HFFc6 (cell line): ENCODE data around the gene GGA3. TPM values are rescaled to one million over a fixed set of nuclear protein-coding genes. Genes with fewer than 3 reads are reported as not detected.
A peak's percentile ranks its signal among the peaks of the same experiment; 100 is the strongest.
"Not testable (repeated sequence)": the region's sequence is repeated elsewhere in the genome, so short reads cannot be mapped to it uniquely, and the experiment has no call there.

Source experiments
- DNase-seq: peaks from one replicate; pipeline ENCODE4 v3.0.0-alpha.2; 2018
- H3K27ac Mint-ChIP-seq: 2 replicates; pipeline ENCODE4 v1.8.0; 2020; ENCODE audit warnings: mild to moderate bottlenecking, mixed read lengths
- H3K27me3 Mint-ChIP-seq: 2 replicates; pipeline ENCODE4 v1.8.0; 2021; ENCODE audit warnings: mild to moderate bottlenecking, moderate library complexity, mixed read lengths; ENCODE audit not compliant: insufficient read depth
- H3K36me3 Mint-ChIP-seq: 2 replicates; pipeline ENCODE4 v1.8.0; 2021; ENCODE audit warnings: low read depth, mixed read lengths
- H3K4me1 Mint-ChIP-seq: 2 replicates; pipeline ENCODE4 v1.8.0; 2020; ENCODE audit warnings: low read depth, mixed read lengths
- H3K4me3 Mint-ChIP-seq: 2 replicates; pipeline ENCODE4 v1.8.0; 2020; ENCODE audit warnings: mild to moderate bottlenecking, moderate library complexity, mixed read lengths
- H3K9me3 Mint-ChIP-seq: 2 replicates; pipeline ENCODE4 v1.8.0; 2020; ENCODE audit warnings: mild to moderate bottlenecking, mixed read lengths
- total RNA-seq, 6 experiments: library from RNA; stranded (reverse); fragmentation: NEBNext Ultra II Directional; extraction: Animal tissue kit (Norgen Biotek cat#: 25700); gene quantifications; 2 replicates in 1 of 6; 3 replicates in 5 of 6; pipeline ENCODE4 v1.2.3, GENCODE V29; 2021
- TF ChIP-seq, protein P1 (sequence below): fragments of 200-600 bp; sonication (generic); IDR thresholded peaks from 2 replicates; pipeline ENCODE4 v1.5.0; 2021; ENCODE audit warnings: antibody characterized with exemption, mild to moderate bottlenecking

Gene GGA3
- total RNA-seq, 6 experiments from 2014 or later: 23.2 to 26.5 (median 24.2) TPM

DNA sequence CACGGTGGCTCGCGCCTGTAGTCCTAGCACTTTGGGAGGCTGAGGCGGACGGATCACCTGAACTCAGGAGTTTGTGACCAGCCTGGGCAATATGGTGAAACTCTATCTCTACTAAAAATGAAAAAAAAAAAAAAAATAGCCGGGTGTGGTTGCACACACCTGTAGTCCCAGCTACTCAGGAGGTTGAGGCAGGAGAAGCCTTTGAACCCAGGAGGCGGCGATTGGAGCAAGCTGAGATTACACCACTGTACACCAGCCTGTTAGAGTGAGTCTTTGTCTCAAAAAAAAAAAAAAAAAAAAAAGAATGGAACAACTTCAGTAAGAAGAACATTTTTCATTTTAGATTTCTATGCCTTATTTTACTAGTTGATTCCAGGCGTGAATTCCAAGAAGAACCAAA lies 53.2 kb downstream of the GGA3 start:
- Mint-ChIP-seq H3K4me3 (no peak overlapping the region), H3K27me3 (no peaks in the 10 kb centered on the region), H3K4me1 (peaks cover 10% of the 10 kb centered on the region), H3K27ac (no peak overlapping the region), H3K9me3 (no peaks in the 10 kb centered on the region), H3K36me3 (peaks cover 19% of the 10 kb centered on the region)
- DNase-seq: no peak
- TF ChIP-seq, protein P1, sequence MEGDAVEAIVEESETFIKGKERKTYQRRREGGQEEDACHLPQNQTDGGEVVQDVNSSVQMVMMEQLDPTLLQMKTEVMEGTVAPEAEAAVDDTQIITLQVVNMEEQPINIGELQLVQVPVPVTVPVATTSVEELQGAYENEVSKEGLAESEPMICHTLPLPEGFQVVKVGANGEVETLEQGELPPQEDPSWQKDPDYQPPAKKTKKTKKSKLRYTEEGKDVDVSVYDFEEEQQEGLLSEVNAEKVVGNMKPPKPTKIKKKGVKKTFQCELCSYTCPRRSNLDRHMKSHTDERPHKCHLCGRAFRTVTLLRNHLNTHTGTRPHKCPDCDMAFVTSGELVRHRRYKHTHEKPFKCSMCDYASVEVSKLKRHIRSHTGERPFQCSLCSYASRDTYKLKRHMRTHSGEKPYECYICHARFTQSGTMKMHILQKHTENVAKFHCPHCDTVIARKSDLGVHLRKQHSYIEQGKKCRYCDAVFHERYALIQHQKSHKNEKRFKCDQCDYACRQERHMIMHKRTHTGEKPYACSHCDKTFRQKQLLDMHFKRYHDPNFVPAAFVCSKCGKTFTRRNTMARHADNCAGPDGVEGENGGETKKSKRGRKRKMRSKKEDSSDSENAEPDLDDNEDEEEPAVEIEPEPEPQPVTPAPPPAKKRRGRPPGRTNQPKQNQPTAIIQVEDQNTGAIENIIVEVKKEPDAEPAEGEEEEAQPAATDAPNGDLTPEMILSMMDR: no peak

DNA sequence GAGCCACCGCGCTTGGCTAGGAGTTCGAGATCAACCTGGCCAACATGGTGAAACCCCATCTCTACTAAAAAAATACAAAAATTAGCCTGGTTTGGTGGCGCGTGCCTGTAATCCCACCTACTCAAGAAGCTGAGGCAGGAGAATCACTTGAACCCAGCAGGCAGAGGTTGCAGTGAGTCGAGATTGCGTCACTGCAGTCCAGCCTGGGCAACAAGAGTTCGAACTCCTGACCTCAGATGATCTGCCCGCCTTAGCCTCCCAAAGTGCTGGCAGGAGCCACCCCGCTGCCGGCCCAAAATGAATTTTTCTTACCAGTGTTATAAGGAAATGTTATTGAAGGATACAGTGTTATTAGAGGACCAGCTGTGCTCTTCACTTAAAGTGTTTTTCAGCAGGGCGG lies 53.6 kb downstream of the GGA3 start:
- H3K4me1 Mint-ChIP-seq: peaks cover 10% of the 10 kb centered on the region
- no peak overlapping the region for H3K27ac Mint-ChIP-seq
- H3K9me3 Mint-ChIP-seq: no peaks in the 10 kb centered on the region
- TF ChIP-seq, protein P1: no peak
- no peak overlapping the region for H3K4me3 Mint-ChIP-seq
- no peak for DNase-seq
- peaks cover 19% of the 10 kb centered on the region for H3K36me3 Mint-ChIP-seq
- no peaks in the 10 kb centered on the region for H3K27me3 Mint-ChIP-seq

GRCh38 chr17:75207050-75207407 lies 54.4 kb downstream of the GGA3 start:
- H3K4me1 Mint-ChIP-seq: peaks cover 10% of the 10 kb centered on the region
- not testable (repeated sequence) for H3K27ac Mint-ChIP-seq, H3K27me3 Mint-ChIP-seq, DNase-seq, H3K9me3 Mint-ChIP-seq
- peaks cover 19% of the 10 kb centered on the region for H3K36me3 Mint-ChIP-seq
- H3K4me3 Mint-ChIP-seq: peak overlapping the region; percentile 96

DNA sequence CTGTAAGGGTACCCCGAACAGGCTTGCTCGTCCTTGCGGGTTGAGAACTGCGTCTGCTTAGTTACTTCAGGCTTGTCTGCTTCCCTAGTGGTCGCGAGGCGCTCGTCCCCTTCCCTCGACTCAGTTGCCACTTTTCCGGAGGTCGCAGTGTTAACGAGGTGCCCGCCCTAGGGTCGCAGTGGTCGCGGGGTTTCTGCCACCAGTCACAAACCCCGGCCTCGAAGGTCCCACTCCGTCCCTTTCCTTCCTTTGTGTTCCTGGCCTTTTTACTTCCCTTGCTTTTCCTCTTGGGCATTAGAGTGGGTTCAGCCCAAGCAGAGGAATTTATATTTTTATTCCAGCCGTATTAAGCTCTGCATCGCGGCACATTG lies 55.6 kb downstream of the GGA3 start:
- no peak for DNase-seq
- TF ChIP-seq, protein P1: no peak
- peaks cover 14% of the 10 kb centered on the region; the same call in 1 of the 2 replicates for H3K36me3 Mint-ChIP-seq
- H3K27me3 Mint-ChIP-seq: no peaks in the 10 kb centered on the region
- no peaks in the 10 kb centered on the region for H3K9me3 Mint-ChIP-seq
- peak overlapping the region; percentile 96 for H3K4me3 Mint-ChIP-seq
- H3K4me1 Mint-ChIP-seq: peaks cover 10% of the 10 kb centered on the region
- peak overlapping the region; percentile 100 for H3K27ac Mint-ChIP-seq

GRCh38 chr17:75205037-75205792 lies 56.2 kb downstream of the GGA3 start, which contains the start of gene NUP85:
Gene NUP85 (plus strand): TSS chr17:75205679. CDS start chr17:75205762, 83 bp downstream.
- peak; percentile 89 for DNase-seq
- Mint-ChIP-seq H3K27me3 (no peaks in the 10 kb centered on the region), H3K4me3 (peak within 1 kb of the TSS; percentile 96), H3K9me3 (no peaks in the 10 kb centered on the region), H3K27ac (peak within 1 kb of the TSS; percentile 100), H3K4me1 (peaks cover 10% of the 10 kb centered on the region), H3K36me3 (peaks cover 14% of the 10 kb centered on the region; the same call in 1 of the 2 replicates)
- TF ChIP-seq, protein P1: no peak; the same call in 1 of the 2 replicates

GRCh38 chr17:75199886-75200618 lies 61.4 kb downstream of the GGA3 start:
- Mint-ChIP-seq H3K9me3 (no peaks in the 10 kb centered on the region), H3K4me3 (no peak overlapping the region), H3K4me1 (no peaks in the 10 kb centered on the region; the same call in 1 of the 2 replicates), H3K27ac (no peak overlapping the region), H3K36me3 (no peaks in the 10 kb centered on the region), H3K27me3 (no peaks in the 10 kb centered on the region; the same call in 1 of the 2 replicates)
- no peak for DNase-seq
- TF ChIP-seq, protein P1: no peak
